Mucosa of descending colon (tissue), 3 donors: ENCODE data around the gene TMEM86B. TPM values are rescaled to one million over a fixed set of nuclear protein-coding genes. Genes with fewer than 3 reads are reported as not detected.

ENCODE experiments used
- ATAC-seq: fragments of 200-7000 bp; cut with Tn5 transposase; one replicate; pipeline ENCODE4 v1.9.1; 2020; ENCODE audit warnings: mild to moderate bottlenecking, moderate library complexity
- DNase-seq, 3 donors: peaks; one replicate each; pipeline ENCODE4 v3.0.0-alpha.2; 2020
- H3K36me3 ChIP-seq: fragments of 200-600 bp; one replicate; pipeline ENCODE4 v1.8.0; 2021; ENCODE audit warnings: low read depth, mild to moderate bottlenecking
- H3K4me1 ChIP-seq: fragments of 200-600 bp; one replicate; pipeline ENCODE4 v1.8.0; 2021; ENCODE audit warnings: low read depth, mild to moderate bottlenecking
- H3K4me3 ChIP-seq: fragments of 200-600 bp; one replicate; pipeline ENCODE4 v1.8.0; 2021; ENCODE audit warnings: mild to moderate bottlenecking
- H3K9me3 ChIP-seq: fragments of 200-600 bp; one replicate; pipeline ENCODE4 v1.8.0; 2021; ENCODE audit warnings: mild to moderate bottlenecking
- CTCF ChIP-seq: fragments of 200-600 bp; IDR thresholded peaks from one replicate; pipeline ENCODE4 v1.8.0; 2022; ENCODE audit warnings: antibody characterized with exemption, mild to moderate bottlenecking
- intact Hi-C, 2 donors: fragments of 100-400 bp; cut with DNase I in 1 of 2; cut with micrococcal nuclease in 1 of 2; formaldehyde crosslinking; loops; one replicate each; pipeline versions ENCODE4 v1.11.0 to v1.11.1; 2022; cut with DNase I, micrococcal nuclease
- total RNA-seq, 3 donors: library from RNA; stranded (reverse); fragmentation: NEBNext Ultra II Directional in 2 of 3; extraction: Animal tissue kit (Norgen Biotek cat#: 25700) in 2 of 3; gene quantifications; one replicate each; pipeline versions ENCODE4 v1.2.1 to v1.2.4, GENCODE V29; 2021 to 2023
- donor health status: DM: no; HTN: no; CAD: no; lungs with moderate emphysema.
- donor health status: DM: no; HTN: no; CAD: no.
- donor health status: DM: no; HTN: yes; CAD: no.

TMEM86B gene
- total RNA-seq, 3 donors from 2014 or later, result 3.4 to 4.5 (median 3.7) TPM

GRCh38 chr19:55199620-55200204 lies 28.9 kb downstream of the TMEM86B start:
- Histone ChIP-seq H3K9me3 (no peaks in the 10 kb centered on the region), H3K36me3 (peaks cover 5% of the 10 kb centered on the region), H3K4me1 (no peaks in the 10 kb centered on the region), H3K4me3 (no peak overlapping the region)
- no peak for TF ChIP-seq CTCF
- ATAC-seq (no peak), DNase-seq (no peak)
- intact Hi-C loops, result no loop called here

- ATAC-seq (no peak), DNase-seq (no peak)
- H3K36me3 ChIP-seq, result peaks cover 5% of the 10 kb centered on the region
- no peaks in the 10 kb centered on the region for H3K9me3 ChIP-seq
- H3K4me1 ChIP-seq, result no peaks in the 10 kb centered on the region
- H3K4me3 ChIP-seq, result no peak overlapping the region
- intact Hi-C loops, result no loop called here
- no peak for TF ChIP-seq CTCF
Measured at GRCh38 chr19:55198651-55199050, 29.9 kb downstream of the TMEM86B start.

- no peak for DNase-seq
- H3K36me3 ChIP-seq, result peaks cover 5% of the 10 kb centered on the region
Measured at GRCh38 chr19:55197528-55197927, 31.0 kb downstream of the TMEM86B start.

GRCh38 chr19:55196803-55197202 lies 31.8 kb downstream of the TMEM86B start:
- Histone ChIP-seq H3K4me1 (no peaks in the 10 kb centered on the region), H3K36me3 (peaks cover 5% of the 10 kb centered on the region), H3K4me3 (no peak overlapping the region), H3K9me3 (no peaks in the 10 kb centered on the region)
- TF ChIP-seq CTCF, result no peak
- intact Hi-C loops, result no loop called here
- peak; percentile 16 for ATAC-seq
- DNase-seq, result no peak

More at GRCh38 chr19:55197528-55197927, 31.0 kb downstream of the TMEM86B start:
- Histone ChIP-seq H3K9me3 (no peaks in the 10 kb centered on the region), H3K4me3 (no peak overlapping the region), H3K4me1 (no peaks in the 10 kb centered on the region)
- intact Hi-C loops, result no loop called here
- TF ChIP-seq CTCF, result no peak
- ATAC-seq, result no peak

- Histone ChIP-seq H3K9me3 (no peaks in the 10 kb centered on the region), H3K4me3 (no peak overlapping the region), H3K4me1 (no peaks in the 10 kb centered on the region), H3K36me3 (no peaks in the 10 kb centered on the region)
- ATAC-seq (no peak), DNase-seq (no peak)
- intact Hi-C loops, result no loop called here
- no peak for TF ChIP-seq CTCF
Measured at GRCh38 chr19:55193481-55193880, 35.1 kb downstream of the TMEM86B start.

GRCh38 chr19:55189403-55189835 lies 39.1 kb downstream of the TMEM86B start:
- Histone ChIP-seq H3K36me3 (no peaks in the 10 kb centered on the region), H3K9me3 (no peaks in the 10 kb centered on the region), H3K4me3 (no peak overlapping the region), H3K4me1 (no peaks in the 10 kb centered on the region)
- intact Hi-C loops, result no loop called here
- TF ChIP-seq CTCF, result no peak
- no peak for DNase-seq
- peak; percentile 36 for ATAC-seq
